Measurements from ENCODE around the gene CDK5R1.

Gene CDK5R1

GRCh38 chr17:32477220-32477619 lies 9.6 kb upstream of the CDK5R1 start:
- Histone ChIP-seq H3K27ac (ENCODE audit: poor library complexity, severe bottlenecking) (no peak overlapping the region), H3K27me3 (ENCODE audit: insufficient read depth, poor library complexity, severe bottlenecking) (no peaks in the 10 kb centered on the region), H3K36me3 (ENCODE audit: low read depth) (peaks cover 72% of the 10 kb centered on the region), H3K4me1 (ENCODE audit: insufficient read depth, poor library complexity, severe bottlenecking) (no peaks in the 10 kb centered on the region), H3K9me3 (ENCODE audit: severe bottlenecking) (no peaks in the 10 kb centered on the region), H3K4me3 (ENCODE audit: severe bottlenecking) (no peak overlapping the region)
- ATAC-seq (ENCODE audit: low read depth) (no peak), DNase-seq (ENCODE audit: low spot score) (no peak)
- no peak for TF ChIP-seq CTCF (IDR thresholded peaks at IDR 0.05; ENCODE audit: poor library complexity, severe bottlenecking)

GRCh38 chr17:32479074-32479617 lies 7.6 kb upstream of the CDK5R1 start:
- H3K36me3 ChIP-seq (ENCODE audit: low read depth): peaks cover 62% of the 10 kb centered on the region
- no peak for TF ChIP-seq CTCF (IDR thresholded peaks at IDR 0.05; ENCODE audit: poor library complexity, severe bottlenecking)
- no peak for DNase-seq (ENCODE audit: low spot score)

GRCh38 chr17:32481193-32481592 lies 5.6 kb upstream of the CDK5R1 start:
- no peak for ATAC-seq (ENCODE audit: low read depth)
- TF ChIP-seq CTCF (IDR thresholded peaks at IDR 0.05; ENCODE audit: poor library complexity, severe bottlenecking): no peak
- Histone ChIP-seq H3K36me3 (ENCODE audit: low read depth) (peaks cover 42% of the 10 kb centered on the region), H3K27ac (ENCODE audit: poor library complexity, severe bottlenecking) (no peak overlapping the region), H3K4me3 (ENCODE audit: severe bottlenecking) (no peak overlapping the region), H3K4me1 (ENCODE audit: insufficient read depth, poor library complexity, severe bottlenecking) (no peaks in the 10 kb centered on the region), H3K9me3 (ENCODE audit: severe bottlenecking) (no peaks in the 10 kb centered on the region), H3K27me3 (ENCODE audit: insufficient read depth, poor library complexity, severe bottlenecking) (no peaks in the 10 kb centered on the region)
- no peak for DNase-seq (ENCODE audit: low spot score)

More at GRCh38 chr17:32479074-32479617, 7.6 kb upstream of the CDK5R1 start:
- Histone ChIP-seq H3K4me3 (ENCODE audit: severe bottlenecking) (no peak overlapping the region), H3K27me3 (ENCODE audit: insufficient read depth, poor library complexity, severe bottlenecking) (no peaks in the 10 kb centered on the region), H3K4me1 (ENCODE audit: insufficient read depth, poor library complexity, severe bottlenecking) (no peaks in the 10 kb centered on the region), H3K27ac (ENCODE audit: poor library complexity, severe bottlenecking) (no peak overlapping the region), H3K9me3 (ENCODE audit: severe bottlenecking) (no peaks in the 10 kb centered on the region)
- ATAC-seq (ENCODE audit: low read depth): no peak

- ATAC-seq (ENCODE audit: low read depth): no peak
- H3K27ac ChIP-seq (ENCODE audit: poor library complexity, severe bottlenecking): no peak overlapping the region
- no peak for TF ChIP-seq CTCF (IDR thresholded peaks at IDR 0.05; ENCODE audit: poor library complexity, severe bottlenecking)
Observed at GRCh38 chr17:32482568-32483320, 4.0 kb upstream of the CDK5R1 start.

GRCh38 chr17:32483451-32484019 lies 3.3 kb upstream of the CDK5R1 start:
- no peak for DNase-seq (ENCODE audit: low spot score)
- ATAC-seq (ENCODE audit: low read depth): peak; percentile 56
- H3K27ac ChIP-seq (ENCODE audit: poor library complexity, severe bottlenecking): no peak overlapping the region
- no peaks in the 10 kb centered on the region for H3K4me1 ChIP-seq (ENCODE audit: insufficient read depth, poor library complexity, severe bottlenecking)
- H3K27me3 ChIP-seq (ENCODE audit: insufficient read depth, poor library complexity, severe bottlenecking): no peaks in the 10 kb centered on the region
- H3K36me3 ChIP-seq (ENCODE audit: low read depth): peaks cover 25% of the 10 kb centered on the region
- H3K9me3 ChIP-seq (ENCODE audit: severe bottlenecking): no peaks in the 10 kb centered on the region
- no peak overlapping the region for H3K4me3 ChIP-seq (ENCODE audit: severe bottlenecking)
- TF ChIP-seq CTCF (IDR thresholded peaks at IDR 0.05; ENCODE audit: poor library complexity, severe bottlenecking): peak; percentile 79

More at GRCh38 chr17:32482568-32483320, 4.0 kb upstream of the CDK5R1 start:
- Histone ChIP-seq H3K27me3 (ENCODE audit: insufficient read depth, poor library complexity, severe bottlenecking) (no peaks in the 10 kb centered on the region), H3K36me3 (ENCODE audit: low read depth) (peaks cover 26% of the 10 kb centered on the region), H3K4me1 (ENCODE audit: insufficient read depth, poor library complexity, severe bottlenecking) (no peaks in the 10 kb centered on the region), H3K4me3 (ENCODE audit: severe bottlenecking) (no peak overlapping the region), H3K9me3 (ENCODE audit: severe bottlenecking) (no peaks in the 10 kb centered on the region)
- DNase-seq (ENCODE audit: low spot score): no peak
